SK-N-SH treated with all-trans-retinoic acid at 6 μM for 48 hours (cell line): ENCODE measurements around the gene FGFBP2.
"Not testable (repeated sequence)": the region's sequence is repeated elsewhere in the genome, so short reads cannot be mapped to it uniquely, and the experiment has no call there.

Source experiments
- ATAC-seq: fragments of 200-7000 bp; cut with Tn5 transposase; 3 replicates; pipeline ENCODE4 v1.9.1; 2020; ENCODE audit warnings: mild to moderate bottlenecking, moderate library complexity
- ARNTL ChIP-seq: fragments of 450-650 bp; formaldehyde crosslinking; IDR thresholded peaks from 2 replicates; pipeline ENCODE4 v1.5.0; 2020; ENCODE audit warnings: low read depth, mild to moderate bottlenecking, moderate library complexity, borderline replicate concordance
- BACH2 ChIP-seq: fragments of 250-450 bp; sonication (Bioruptor Pico); IDR thresholded peaks from 2 replicates; pipeline ENCODE4 v1.9.0; 2021; ENCODE audit warnings: mild to moderate bottlenecking, borderline replicate concordance
- CREB5 ChIP-seq: fragments of 250-450 bp; sonication (Bioruptor Pico); IDR thresholded peaks from 2 replicates; pipeline ENCODE4 v1.5.1; 2020; ENCODE audit warnings: low read depth, mild to moderate bottlenecking, moderate library complexity
- CSDC2 ChIP-seq: fragments of 250-450 bp; sonication (Bioruptor Pico); IDR thresholded peaks from 2 replicates; pipeline ENCODE4 v1.5.0; 2020; ENCODE audit warnings: mild to moderate bottlenecking, moderate library complexity
- ESRRG ChIP-seq: fragments of 250-450 bp; sonication (Bioruptor Pico); IDR thresholded peaks from 2 replicates; pipeline ENCODE4 v1.6.1; 2021; ENCODE audit warnings: mild to moderate bottlenecking
- GLIS3 ChIP-seq: fragments of 250-450 bp; sonication (Bioruptor Pico); IDR thresholded peaks from 2 replicates; pipeline ENCODE4 v1.5.0; 2020; ENCODE audit warnings: mild to moderate bottlenecking, moderate library complexity
- ISL1 ChIP-seq: fragments of 250-450 bp; sonication (Bioruptor Pico); IDR thresholded peaks from 2 replicates; pipeline ENCODE4 v2.1.2; 2022; ENCODE audit warnings: mild to moderate bottlenecking, moderate library complexity
- OSR1 ChIP-seq: fragments of 250-450 bp; sonication (Bioruptor Pico); IDR thresholded peaks from 2 replicates; pipeline ENCODE4 v1.8.0; 2022; ENCODE audit warnings: moderate library complexity, mild to moderate bottlenecking, inconsistent platforms
- PATZ1 ChIP-seq: fragments of 250-450 bp; sonication (Bioruptor Pico); IDR thresholded peaks from 2 replicates; pipeline ENCODE4 v1.8.0; 2020; ENCODE audit warnings: mild to moderate bottlenecking, moderate library complexity, borderline replicate concordance
- POU6F1 ChIP-seq: fragments of 250-450 bp; sonication (Bioruptor Pico); IDR thresholded peaks from 2 replicates; pipeline ENCODE4 v1.8.0; 2021; ENCODE audit warnings: low read depth, mild to moderate bottlenecking, moderate library complexity, borderline replicate concordance
- PPARA ChIP-seq: fragments of 250-450 bp; sonication (Bioruptor Pico); IDR thresholded peaks from 2 replicates; pipeline ENCODE4 v1.5.0; 2020; ENCODE audit warnings: mild to moderate bottlenecking, borderline replicate concordance
- RARB ChIP-seq: fragments of 250-450 bp; sonication (Bioruptor Pico); IDR thresholded peaks from 2 replicates; pipeline ENCODE4 v1.8.0; 2021; ENCODE audit warnings: mild to moderate bottlenecking, moderate library complexity
- SNAI2 ChIP-seq: fragments of 250-450 bp; sonication (Bioruptor Pico); IDR thresholded peaks from 2 replicates; pipeline ENCODE4 v1.5.0; 2020; ENCODE audit warnings: mild to moderate bottlenecking, moderate library complexity
- TCF4 ChIP-seq: fragments of 250-450 bp; sonication (Bioruptor Pico); IDR thresholded peaks from 2 replicates; pipeline ENCODE4 v1.8.0; 2021; ENCODE audit warnings: mild to moderate bottlenecking, moderate library complexity, borderline replicate concordance
- TOX ChIP-seq: fragments of 250-450 bp; sonication (Bioruptor Pico); IDR thresholded peaks from 2 replicates; pipeline ENCODE4 v1.8.0; 2021; ENCODE audit warnings: mild to moderate bottlenecking, moderate library complexity, borderline replicate concordance
- ZFP3 ChIP-seq: fragments of 250-450 bp; sonication (Bioruptor Pico); IDR thresholded peaks from 2 replicates; pipeline ENCODE4 v1.5.0; 2020; ENCODE audit warnings: mild to moderate bottlenecking, moderate library complexity
- ZFP30 ChIP-seq: fragments of 450-650 bp; formaldehyde crosslinking; IDR thresholded peaks from 2 replicates; pipeline ENCODE4 v1.5.0; 2022; ENCODE audit warnings: mild to moderate bottlenecking, moderate library complexity
- ZNF565 ChIP-seq: fragments of 450-650 bp; formaldehyde crosslinking; conservative IDR thresholded peaks from 2 replicates; pipeline ENCODE4 v1.5.0; 2020; ENCODE audit warnings: low read depth, mild to moderate bottlenecking, moderate library complexity
- ZNF8 ChIP-seq: fragments of 450-650 bp; formaldehyde crosslinking; IDR thresholded peaks from 2 replicates; pipeline ENCODE4 v1.5.0; 2020; ENCODE audit warnings: mild to moderate bottlenecking, moderate library complexity
- TF ChIP-seq, protein P1 (sequence below): fragments of 250-450 bp; sonication (Bioruptor Pico); IDR thresholded peaks from 2 replicates; pipeline ENCODE4 v1.5.1; 2021; ENCODE audit warnings: mild to moderate bottlenecking, moderate library complexity
- TF ChIP-seq, protein P2 (sequence below): fragments of 250-450 bp; sonication (Bioruptor Pico); IDR thresholded peaks from 2 replicates; pipeline ENCODE4 v1.5.0; 2020; ENCODE audit warnings: mild to moderate bottlenecking, moderate library complexity

The FGFBP2 gene

GRCh38 chr4:15917297-15917696 is 45.7 kb downstream of the FGFBP2 start:
- no peak for TF ChIP-seq PATZ1 (CRISPR knock-in tag)
- TF ChIP-seq, protein P1, sequence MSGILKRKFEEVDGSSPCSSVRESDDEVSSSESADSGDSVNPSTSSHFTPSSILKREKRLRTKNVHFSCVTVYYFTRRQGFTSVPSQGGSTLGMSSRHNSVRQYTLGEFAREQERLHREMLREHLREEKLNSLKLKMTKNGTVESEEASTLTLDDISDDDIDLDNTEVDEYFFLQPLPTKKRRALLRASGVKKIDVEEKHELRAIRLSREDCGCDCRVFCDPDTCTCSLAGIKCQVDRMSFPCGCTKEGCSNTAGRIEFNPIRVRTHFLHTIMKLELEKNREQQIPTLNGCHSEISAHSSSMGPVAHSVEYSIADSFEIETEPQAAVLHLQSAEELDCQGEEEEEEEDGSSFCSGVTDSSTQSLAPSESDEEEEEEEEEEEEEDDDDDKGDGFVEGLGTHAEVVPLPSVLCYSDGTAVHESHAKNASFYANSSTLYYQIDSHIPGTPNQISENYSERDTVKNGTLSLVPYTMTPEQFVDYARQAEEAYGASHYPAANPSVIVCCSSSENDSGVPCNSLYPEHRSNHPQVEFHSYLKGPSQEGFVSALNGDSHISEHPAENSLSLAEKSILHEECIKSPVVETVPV, result no peak
- no peak for TF ChIP-seq ESRRG (CRISPR knock-in tag)
- TF ChIP-seq SNAI2 (CRISPR knock-in tag), result no peak
- TF ChIP-seq TCF4 (CRISPR knock-in tag), result no peak
- TF ChIP-seq BACH2 (CRISPR knock-in tag), result no peak
- no peak for TF ChIP-seq TOX (CRISPR knock-in tag)
- TF ChIP-seq ISL1, result no peak
- no peak for TF ChIP-seq CSDC2
- TF ChIP-seq PPARA (CRISPR knock-in tag), result no peak
- TF ChIP-seq OSR1 (CRISPR knock-in tag), result no peak
- TF ChIP-seq POU6F1, result no peak
- no peak for TF ChIP-seq ZNF8 (CRISPR knock-in tag)
- TF ChIP-seq, protein P2, sequence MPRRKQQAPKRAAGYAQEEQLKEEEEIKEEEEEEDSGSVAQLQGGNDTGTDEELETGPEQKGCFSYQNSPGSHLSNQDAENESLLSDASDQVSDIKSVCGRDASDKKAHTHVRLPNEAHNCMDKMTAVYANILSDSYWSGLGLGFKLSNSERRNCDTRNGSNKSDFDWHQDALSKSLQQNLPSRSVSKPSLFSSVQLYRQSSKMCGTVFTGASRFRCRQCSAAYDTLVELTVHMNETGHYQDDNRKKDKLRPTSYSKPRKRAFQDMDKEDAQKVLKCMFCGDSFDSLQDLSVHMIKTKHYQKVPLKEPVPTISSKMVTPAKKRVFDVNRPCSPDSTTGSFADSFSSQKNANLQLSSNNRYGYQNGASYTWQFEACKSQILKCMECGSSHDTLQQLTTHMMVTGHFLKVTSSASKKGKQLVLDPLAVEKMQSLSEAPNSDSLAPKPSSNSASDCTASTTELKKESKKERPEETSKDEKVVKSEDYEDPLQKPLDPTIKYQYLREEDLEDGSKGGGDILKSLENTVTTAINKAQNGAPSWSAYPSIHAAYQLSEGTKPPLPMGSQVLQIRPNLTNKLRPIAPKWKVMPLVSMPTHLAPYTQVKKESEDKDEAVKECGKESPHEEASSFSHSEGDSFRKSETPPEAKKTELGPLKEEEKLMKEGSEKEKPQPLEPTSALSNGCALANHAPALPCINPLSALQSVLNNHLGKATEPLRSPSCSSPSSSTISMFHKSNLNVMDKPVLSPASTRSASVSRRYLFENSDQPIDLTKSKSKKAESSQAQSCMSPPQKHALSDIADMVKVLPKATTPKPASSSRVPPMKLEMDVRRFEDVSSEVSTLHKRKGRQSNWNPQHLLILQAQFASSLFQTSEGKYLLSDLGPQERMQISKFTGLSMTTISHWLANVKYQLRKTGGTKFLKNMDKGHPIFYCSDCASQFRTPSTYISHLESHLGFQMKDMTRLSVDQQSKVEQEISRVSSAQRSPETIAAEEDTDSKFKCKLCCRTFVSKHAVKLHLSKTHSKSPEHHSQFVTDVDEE (CRISPR knock-in tag), result no peak
- ATAC-seq, result no peak

DNA sequence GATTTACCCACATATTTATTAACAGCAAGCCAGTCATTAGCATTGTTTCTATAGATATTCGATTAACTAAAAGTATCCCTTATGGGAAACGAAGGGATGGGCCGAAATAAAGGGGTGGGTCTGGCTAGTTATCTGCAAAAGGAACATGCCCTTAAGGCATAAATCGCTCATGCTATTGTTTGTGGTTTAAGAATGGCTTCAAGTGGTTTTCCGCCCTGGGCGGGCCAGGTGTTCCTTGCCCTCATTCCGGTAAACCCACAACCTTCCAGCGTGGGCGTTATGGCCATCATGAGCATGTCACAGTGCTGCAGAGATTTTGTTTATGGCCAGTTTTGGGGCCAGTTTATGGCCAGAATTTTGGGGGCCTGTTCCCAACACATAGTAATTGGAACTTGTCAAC is 46.6 kb downstream of the FGFBP2 start:
- not testable (repeated sequence) for ATAC-seq

DNA sequence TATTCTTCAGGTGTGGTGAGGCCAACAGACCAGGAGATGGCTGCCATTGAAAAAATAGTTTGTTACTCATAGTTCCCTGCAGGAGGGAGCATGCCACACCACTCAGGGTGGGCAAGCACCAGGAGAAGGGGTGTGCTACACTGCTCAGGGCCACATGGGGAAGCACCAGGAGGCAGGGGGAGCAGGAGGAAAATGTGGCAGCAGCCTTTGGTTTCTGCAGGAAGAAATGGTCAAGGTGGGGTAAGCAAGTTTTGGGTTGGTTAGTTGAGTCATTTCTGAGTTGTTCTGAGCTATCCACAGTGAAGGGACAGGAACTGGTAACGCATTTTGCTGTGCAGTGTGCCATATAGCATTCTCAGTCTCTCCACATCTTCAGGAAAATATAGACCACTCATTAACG is 48.2 kb downstream of the FGFBP2 start:
- TF ChIP-seq CREB5 (CRISPR knock-in tag) (no peak), PATZ1 (CRISPR knock-in tag) (no peak)
- no peak for ATAC-seq

DNA sequence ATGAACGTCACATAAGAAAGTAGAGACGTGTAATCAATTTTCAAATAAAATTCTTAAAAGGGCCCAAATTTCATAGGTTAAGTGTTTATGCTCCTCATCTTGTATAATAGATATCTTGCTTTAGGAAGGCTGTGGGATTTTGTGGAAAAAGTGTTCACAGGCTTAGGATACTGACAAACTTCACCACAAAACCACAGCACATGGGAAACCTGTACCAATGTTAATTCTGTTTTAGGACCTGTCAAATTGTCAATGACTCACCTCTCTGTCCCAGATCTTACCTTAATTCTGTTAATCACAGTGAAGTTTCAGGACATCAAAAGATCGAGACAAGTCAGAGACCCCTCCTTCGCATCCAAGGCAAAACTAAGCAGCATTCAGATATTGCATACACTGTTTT is 48.7 kb downstream of the FGFBP2 start:
- TF ChIP-seq ARNTL (CRISPR knock-in tag), result no peak
- TF ChIP-seq ESRRG (CRISPR knock-in tag), result no peak
- TF ChIP-seq BACH2 (CRISPR knock-in tag), result no peak
- no peak for TF ChIP-seq ZFP30 (CRISPR knock-in tag)
- no peak for TF ChIP-seq GLIS3
- TF ChIP-seq ISL1, result no peak
- TF ChIP-seq ZNF565, result no peak
- no peak for TF ChIP-seq OSR1 (CRISPR knock-in tag)
- TF ChIP-seq, protein P1, result no peak
- TF ChIP-seq RARB (CRISPR knock-in tag), result no peak
- no peak for TF ChIP-seq TCF4 (CRISPR knock-in tag)
- TF ChIP-seq ZNF8 (CRISPR knock-in tag), result no peak
- TF ChIP-seq ZFP3, result no peak
- no peak for ATAC-seq
